GM19351 (cell line): Measurements from ENCODE around the gene PCSK4.
"Not testable (repeated sequence)": the region's sequence is repeated elsewhere in the genome, so short reads cannot be mapped to it uniquely, and the experiment has no call there.

Experiments
- ATAC-seq: cut with Tn5 transposase; IDR thresholded peaks from one replicate; pipeline ENCODE4 v1.9.1; 2021; ENCODE audit warnings: mild to moderate bottlenecking, moderate library complexity; ENCODE audit not compliant: unreplicated experiment

Gene PCSK4

DNA sequence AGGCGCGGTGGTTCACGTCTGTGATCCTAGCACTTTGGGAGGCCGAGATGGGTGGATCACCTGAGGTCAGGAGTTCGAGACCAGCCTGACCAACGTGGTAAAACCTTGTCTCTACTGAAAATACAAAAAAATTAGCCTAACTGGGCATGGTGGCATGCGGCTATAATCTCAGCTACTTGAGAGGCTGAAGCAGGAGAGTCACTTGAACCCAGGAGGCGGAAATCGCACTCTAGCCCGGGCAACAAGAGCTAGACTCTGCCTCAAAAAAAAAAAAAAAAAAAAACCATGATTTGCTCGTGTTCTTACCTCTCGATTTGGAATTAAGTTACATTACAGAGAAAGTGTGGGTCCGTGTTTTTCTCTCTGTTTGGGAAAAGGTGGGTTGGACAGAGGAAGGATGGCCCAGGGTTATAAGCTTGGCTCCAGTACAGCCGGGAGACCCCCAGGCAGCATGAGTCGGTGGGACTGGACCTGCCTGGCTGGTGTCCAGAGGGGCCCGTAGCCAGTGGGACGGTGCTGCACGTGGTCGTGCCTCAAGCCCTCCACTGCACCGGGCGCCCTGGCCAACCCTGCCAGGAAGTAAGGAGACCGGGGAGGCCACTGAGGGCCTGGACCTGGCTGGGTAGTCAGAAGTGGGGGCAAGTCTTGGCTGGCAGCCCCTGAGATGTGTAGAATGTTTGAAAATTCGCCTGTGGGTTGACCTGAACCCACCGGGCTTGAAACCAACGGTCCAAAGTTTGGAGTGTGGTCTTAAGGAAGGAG is 48.3 kb downstream of the PCSK4 start:
- no peak for ATAC-seq

DNA sequence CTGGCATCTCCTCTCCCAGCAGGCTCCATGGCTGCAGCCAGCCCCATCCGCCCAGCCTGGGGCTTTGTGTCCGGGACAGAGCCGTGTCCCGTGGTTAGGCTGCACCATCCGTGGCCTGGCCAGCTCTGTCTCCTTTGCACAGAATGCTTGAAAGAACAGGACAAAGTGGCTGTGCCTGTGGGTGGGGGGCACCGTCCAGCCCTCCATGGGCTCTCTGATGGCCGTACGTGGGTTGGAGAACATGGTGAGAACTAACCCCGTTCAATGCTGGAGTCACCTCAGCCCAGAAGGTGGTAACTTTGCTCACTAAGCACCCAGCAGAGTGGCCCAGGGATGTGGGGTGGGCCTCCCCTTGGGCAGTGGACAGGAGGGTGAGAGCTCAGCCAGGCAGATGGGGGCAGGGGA is 49.1 kb downstream of the PCSK4 start:
- no peak for ATAC-seq

DNA sequence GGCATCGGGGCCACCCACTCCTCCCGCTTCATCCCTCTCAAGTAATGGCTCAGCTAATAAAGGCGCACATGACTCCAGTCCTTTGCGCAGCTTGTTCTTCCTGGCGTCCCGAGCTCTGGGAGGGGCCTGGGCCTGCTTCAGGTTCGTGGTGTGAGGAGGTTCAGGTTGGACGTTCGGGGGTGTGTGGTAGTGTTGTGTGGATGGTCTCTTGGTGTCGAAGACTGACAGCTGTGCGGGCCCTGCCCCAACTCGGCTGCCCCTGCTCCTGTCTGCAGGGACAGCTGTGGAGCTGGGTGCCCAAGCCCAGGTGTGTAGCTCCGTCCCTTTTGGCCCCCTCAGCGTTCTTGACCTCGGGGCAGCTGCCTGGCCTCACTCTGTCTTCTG is 49.7 kb downstream of the PCSK4 start:
- ATAC-seq, result no peak

DNA sequence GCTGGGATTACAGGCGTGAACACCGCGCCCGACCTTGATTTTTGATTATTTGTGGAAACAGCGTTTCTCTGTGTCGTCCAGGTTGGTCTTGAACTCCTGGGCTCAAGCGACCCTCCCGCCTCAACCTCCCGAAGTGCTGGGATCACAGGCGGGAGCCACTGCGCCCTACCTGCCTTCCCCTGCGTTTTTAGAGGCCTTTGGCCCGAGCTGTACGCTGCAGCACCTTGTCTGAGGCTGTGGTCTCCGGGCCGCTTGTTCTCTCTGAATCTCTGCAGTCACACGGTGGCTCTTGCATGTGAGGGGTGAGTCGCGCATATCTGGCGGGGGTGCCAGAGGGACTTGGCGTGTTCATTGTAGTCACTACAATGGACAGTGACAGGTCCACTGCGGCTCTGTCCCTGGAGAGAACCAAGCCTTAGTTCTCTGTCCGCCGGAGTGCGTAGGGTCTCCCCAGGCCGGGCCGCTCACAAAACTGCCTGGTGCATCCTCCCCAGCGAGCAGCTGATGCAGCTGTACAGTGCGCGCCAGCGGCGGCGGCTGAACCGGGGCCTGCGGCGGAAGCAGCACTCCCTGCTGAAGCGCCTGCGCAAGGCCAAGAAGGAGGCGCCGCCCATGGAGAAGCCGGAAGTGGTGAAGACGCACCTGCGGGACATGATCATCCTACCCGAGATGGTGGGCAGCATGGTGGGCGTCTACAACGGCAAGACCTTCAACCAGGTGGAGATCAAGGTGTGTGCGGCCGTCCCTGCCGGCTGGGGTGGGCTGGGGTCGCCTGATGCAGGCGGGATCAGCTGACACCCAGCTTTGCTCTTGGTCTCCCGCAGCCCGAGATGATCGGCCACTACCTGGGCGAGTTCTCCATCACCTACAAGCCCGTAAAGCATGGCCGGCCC is 50.4 kb downstream of the PCSK4 start:
- not testable (repeated sequence) for ATAC-seq

DNA sequence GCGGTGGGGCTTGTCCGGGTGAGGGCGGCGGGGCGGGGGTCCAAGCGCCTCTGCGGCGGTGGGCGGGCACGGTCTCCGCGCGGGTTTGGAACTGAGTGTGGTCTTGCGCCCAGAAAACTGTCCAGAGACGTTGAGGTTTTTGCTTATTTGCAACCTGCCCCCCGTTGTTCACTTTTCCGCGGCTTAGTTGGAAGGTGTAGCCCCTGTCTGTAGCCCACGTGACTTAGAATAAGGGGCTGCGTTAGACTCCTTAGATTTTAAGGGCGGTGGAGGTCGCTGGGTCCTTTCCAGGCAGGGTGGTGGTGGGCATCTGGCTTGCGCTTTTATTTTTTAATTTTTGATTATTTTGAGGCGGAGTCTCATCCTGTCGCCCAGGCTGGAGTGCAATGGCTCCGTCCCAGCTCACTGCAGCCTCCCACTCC is 51.2 kb downstream of the PCSK4 start:
- no peak for ATAC-seq

DNA sequence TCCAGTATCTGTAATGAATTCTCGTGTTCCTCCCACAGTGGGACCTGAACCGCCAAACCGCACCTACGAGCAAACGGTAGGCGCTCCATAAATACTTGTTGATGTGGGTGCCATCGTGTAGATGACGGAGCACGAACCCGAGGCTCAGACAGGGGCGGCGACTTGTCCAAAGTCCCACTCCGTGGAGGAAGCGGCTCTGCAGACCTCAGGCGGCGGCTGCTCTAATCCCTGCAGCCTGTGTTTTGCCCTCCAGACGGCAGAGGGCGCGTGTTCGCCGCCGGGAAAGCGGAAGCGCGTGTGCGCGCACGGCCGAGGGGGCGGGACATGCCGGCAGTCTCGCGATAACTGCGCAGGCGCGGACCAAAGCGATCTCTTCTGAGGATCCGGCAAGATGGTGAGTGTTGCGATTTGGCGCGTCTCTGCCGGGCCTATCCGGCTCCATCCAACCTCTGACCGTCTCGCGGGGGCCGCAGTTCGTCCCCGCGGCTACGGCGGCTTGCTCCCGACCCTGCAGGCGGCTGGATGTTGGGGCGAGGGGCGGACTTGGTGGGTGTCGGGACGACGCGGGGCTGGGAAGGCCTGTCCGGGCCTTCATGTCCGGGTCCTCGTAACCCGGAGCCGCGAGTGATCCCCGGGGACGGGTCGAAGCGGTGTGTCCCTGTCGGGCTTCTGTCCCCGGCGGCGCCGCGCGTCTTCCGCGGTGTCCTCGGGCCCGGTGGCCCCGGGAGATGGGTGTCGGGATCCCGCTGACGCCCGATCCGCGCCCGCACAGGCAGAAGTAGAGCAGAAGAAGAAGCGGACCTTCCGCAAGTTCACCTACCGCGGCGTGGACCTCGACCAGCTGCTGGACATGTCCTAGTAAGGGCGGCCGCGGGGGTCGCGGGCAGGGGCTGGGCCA is 51.9 kb downstream of the PCSK4 start, which contains the start of gene RPS15:
Gene RPS15 (plus strand): TSS at position 362 of the 898 bp plus-strand sequence. CDS start 30 bp downstream, at position 392.
- ATAC-seq, result peak; percentile 80

DNA sequence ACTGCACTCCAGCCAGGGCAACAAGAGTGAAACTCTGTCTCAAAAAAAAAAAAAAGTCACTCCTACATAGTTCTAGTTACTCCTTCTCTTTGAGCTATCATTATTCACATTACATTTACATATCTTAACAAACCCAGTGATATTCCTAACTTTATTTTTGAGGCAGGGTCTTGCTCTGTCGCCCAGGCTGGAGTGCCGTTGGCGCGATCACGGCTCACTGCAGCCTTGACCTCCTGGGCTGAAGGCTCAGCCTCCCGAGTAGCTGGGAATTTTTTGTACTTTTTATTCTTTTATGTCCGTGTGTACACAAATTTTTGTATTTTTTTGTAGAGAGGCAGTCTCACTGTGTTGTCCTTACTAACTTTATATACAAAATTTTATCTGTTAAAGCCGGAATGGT is 52.5 kb downstream of the PCSK4 start:
- no peak for ATAC-seq

DNA sequence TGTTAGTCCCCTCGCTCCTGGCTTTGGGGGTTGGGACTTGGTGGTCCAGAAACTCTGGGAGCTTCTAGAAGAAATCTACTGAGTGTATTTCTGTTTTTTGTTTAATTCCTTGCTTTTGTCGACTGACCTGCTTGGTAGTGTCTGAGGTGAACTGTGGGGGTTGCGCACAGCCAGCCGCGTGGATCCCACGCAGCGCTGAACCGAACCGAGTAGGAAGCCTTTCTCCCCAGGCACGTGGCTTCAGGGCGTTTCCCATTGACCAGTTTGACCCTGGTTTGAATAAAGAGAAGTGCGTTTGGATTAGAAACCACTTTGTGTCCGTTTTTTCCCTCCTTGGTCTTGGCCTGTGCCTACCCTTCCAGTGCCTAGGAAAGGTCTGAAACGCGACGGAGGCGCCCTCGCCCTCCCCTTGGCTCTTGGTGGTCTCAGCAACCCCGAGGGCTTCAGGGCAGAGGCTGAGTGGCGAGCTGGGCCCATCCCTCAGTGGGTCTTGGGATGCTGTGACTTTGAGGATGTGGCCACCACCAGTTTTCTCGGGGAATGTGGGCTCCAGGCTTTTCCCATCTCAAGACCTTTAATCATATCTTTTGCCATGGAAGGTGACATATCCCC is 54.7 kb downstream of the PCSK4 start:
- ATAC-seq, result no peak

DNA sequence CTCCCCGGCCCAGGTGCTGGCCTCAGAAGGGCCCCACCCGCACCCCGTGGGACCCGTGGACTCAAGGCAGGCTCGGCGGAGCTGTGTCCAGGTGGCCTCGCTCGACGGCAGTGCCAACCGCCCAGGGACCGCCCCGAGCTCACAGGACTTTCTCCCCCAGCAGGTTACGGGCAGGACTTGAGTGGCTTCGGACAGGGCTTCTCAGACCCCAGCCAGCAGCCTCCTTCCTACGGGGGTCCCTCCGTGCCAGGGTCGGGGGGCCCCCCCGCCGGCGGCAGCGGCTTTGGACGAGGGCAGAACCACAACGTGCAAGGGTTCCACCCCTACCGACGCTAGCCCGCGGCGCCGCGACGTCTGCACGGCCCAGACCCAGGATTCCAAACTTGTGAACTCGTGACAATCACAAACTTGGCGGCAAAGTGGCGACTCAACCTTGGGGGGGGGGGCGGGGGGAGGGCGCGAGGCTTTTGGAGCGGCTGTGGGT is 55.5 kb downstream of the PCSK4 start:
- no peak for ATAC-seq

DNA sequence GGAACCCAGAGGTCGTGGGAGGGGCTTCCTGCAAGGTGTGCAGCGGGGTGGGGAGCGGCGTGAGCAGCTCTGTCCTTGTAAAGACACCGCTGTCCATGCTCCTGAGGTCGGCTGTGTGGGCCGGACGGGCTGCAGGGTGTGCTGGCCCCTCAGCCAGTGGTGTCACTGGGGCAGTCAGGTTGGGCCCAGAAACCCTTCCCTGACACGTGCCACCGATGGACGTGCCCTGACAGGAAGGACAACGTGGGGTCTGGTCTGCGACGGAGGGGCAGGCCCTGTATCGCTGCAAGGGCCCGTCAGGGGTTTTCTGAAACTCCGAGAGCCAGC is 56.1 kb downstream of the PCSK4 start:
- no peak for ATAC-seq

DNA sequence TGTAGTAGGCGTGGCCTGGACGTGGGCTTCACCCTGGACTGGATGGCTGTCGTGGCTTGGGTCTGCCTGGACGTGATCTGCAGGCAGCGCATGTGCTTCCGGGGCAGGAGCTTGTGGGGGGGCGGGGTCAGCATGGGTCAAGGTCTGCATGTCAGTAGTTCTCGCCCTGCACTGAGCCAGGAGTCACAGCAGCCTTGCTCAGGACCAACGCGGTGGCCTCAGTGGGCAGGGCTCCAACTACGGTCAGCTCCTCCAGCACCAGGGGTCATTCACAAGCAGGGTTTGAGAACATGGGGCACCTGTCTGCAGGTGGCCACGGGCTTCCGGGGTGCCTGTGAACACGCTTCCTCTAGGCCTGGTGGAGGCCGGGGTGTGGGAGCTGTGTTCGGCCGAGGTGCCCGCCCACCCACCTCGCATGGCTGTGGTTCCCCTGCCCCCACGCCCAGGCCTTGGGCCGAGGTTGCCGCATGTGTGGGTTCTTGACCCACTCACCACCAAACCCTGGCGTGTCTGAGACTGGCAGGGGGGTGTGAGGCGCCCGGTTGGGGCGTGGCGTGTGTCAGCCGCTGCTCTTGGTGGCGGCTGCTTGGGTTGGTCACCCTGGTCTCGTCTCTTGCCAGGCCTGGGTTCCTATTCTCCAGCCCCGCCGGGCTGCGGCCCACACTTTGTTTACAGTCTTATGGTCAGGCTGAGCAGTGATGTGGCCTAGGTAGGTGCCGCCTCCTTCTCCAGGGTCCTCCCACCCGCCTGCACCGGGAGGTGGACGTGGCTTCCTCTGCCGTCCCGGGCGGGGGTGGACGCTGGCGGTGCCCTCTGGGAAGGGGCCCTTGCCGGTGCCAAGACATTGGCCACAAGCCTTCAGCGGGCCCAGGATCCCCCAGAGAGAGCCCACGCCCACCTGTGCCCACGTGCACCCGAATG is 56.8 kb downstream of the PCSK4 start:
- ATAC-seq, result no peak

DNA sequence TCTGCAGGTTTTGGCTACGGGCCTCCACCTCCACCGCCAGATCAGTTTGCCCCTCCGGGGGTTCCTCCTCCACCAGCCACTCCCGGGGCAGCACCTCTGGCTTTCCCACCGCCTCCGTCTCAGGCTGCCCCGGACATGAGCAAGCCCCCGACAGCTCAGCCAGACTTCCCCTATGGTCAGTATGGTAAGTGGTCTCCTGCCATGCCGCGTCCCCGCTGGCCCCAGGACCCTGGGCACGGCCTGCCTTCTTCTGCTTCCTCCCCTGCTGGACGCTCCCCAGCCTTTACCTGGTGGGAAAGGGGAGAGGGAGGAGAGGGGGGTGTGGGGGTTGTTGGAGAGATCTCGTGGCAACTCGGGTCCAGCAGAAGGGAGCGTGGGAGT is 57.7 kb downstream of the PCSK4 start:
- ATAC-seq, result no peak

DNA sequence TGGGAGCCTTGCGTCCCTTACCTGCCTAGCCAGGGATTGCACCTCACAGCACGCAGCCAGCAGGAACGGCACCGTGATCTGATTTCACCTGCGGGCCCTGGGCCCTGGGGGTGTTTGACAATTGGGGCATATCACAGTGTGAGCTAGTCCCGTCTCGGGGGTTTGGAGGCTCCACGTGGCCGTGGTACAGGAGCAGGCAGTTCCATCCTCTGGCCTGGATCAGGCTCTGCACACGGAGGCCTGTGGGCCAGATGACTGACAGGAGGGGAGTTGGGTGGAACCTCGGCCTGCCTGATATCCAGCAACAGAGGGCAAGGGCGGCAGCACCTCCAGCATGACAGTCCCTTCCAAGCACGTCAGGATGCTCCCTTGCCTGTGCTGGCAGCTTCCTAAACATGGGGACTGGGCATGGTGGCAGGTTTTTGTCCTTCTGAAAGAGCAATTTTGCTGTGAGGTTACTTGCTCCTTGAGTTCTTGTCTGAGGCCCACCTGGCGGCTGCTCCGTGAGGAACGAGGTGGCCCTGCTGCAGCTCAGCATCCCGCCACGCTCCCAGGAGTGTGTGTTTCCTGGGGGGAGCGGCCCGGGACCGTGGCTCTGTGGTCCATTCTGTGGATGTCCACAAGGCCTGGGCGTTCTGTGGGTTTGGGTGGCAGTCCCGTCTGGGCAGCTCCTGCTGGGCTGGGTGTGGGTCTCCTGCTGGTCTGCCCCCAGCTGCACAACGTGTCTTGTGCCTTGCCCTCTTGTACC is 58.2 kb downstream of the PCSK4 start:
- no peak for ATAC-seq
